Hematopoietic multipotent progenitor cell treated with erythropoietin and hydrocortisone succinate and interleukin-3 and kit ligand, for 4 days (in vitro differentiated cells): Measurements from ENCODE around the gene ARRB2.

Source experiments
- DNase-seq: peaks from one replicate; pipeline ENCODE4 v3.0.0-alpha.2; 2015

The ARRB2 gene

DNA sequence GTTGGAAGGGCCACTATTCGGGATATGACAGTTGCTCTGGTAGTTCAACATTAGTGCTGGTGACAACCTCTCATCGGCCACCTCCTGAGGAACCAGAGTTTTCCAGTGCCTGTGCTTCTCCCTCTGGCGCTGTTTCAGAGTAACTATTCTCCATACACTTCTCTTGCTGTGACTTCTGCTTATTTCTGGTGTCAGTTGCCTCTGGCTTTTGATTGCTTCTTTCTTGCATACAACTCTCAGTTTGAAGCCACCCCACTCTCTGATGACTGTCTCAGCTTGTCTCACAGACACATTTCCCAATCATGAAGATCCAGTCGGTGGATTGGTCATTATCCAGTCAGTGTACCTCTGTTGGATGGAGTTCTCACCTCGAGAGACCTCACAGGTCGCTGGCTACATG is 57.9 kb downstream of the ARRB2 start:
- DNase-seq: no peak

DNA sequence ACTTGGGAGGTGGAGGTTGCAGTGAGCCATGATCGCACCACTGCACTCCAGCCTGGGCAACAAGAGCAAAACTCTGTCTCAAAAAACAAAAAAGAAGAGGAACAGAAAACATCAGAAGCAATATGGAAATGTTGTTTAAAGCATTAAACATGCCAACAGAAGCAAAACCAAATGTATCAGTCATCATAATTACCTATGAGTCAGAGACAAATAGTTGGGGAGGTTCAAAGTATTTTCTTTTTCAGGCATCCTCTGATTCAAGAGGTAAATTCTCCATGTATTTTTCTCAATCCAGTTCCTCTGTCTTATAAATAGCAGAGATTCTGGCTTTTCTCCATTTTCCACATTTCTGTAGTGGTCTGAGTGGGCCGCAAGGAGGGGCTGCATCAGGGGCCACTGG is 59.2 kb downstream of the ARRB2 start:
- DNase-seq: no peak
